HepG2 (cell line): ENCODE data around the gene INO80E. TPM values are rescaled to one million over a fixed set of nuclear protein-coding genes. Genes with fewer than 3 reads are reported as not detected.

Experiments used
- ATM ChIP-seq: fragments of 450-650 bp; IDR thresholded peaks from 2 replicates; pipeline ENCODE4 v1.7.1; 2017; ENCODE audit warnings: mild to moderate bottlenecking, borderline replicate concordance
- KDM4B ChIP-seq: sonication (generic); formaldehyde crosslinking; IDR thresholded peaks from 2 replicates; pipeline ENCODE4 v1.4.0; 2020; ENCODE audit warnings: missing genetic modification reagents
- MBNL3 ChIP-seq: fragments of 250-450 bp; sonication (Bioruptor Pico); conservative IDR thresholded peaks from 2 replicates; pipeline ENCODE4 v1.8.0; 2022; ENCODE audit warnings: mild to moderate bottlenecking, inconsistent platforms
- POLR2AphosphoS5 ChIP-seq: IDR thresholded peaks from 2 replicates; pipeline ENCODE4 v1.6.1; 2012; ENCODE audit warnings: low read depth, low read length
- PRDM10 ChIP-seq: sonication (generic); formaldehyde crosslinking; IDR thresholded peaks from 2 replicates; pipeline ENCODE4 v1.4.0; 2020; ENCODE audit warnings: low read depth, missing genetic modification reagents
- RBAK ChIP-seq: sonication (generic); formaldehyde crosslinking; IDR thresholded peaks from 2 replicates; pipeline ENCODE4 v1.5.1; 2020; ENCODE audit warnings: mild to moderate bottlenecking, missing genetic modification reagents
- STAG1 ChIP-seq: sonication (generic); formaldehyde crosslinking; IDR thresholded peaks from 2 replicates; pipeline ENCODE4 v1.4.0; 2020; ENCODE audit warnings: missing genetic modification reagents
- TOE1 ChIP-seq: sonication (generic); formaldehyde crosslinking; IDR thresholded peaks from 2 replicates; pipeline ENCODE4 v1.4.0; 2020; ENCODE audit warnings: mild to moderate bottlenecking, missing genetic modification reagents
- U2AF1 ChIP-seq: fragments of 200-400 bp; formaldehyde crosslinking; optimal IDR thresholded peaks from 2 replicates; pipeline ENCODE3; 2017; ENCODE audit warnings: mild to moderate bottlenecking, low read depth, low read length
- UBTF ChIP-seq: sonication (generic); formaldehyde crosslinking; IDR thresholded peaks from 2 replicates; pipeline ENCODE4 v1.4.0; 2020; ENCODE audit warnings: mild to moderate bottlenecking, missing genetic modification reagents
- ZFP36 ChIP-seq: fragments of 150-350 bp; IDR thresholded peaks from 2 replicates; pipeline ENCODE4 v1.6.1; 2018; ENCODE audit warnings: borderline replicate concordance, low read length, low read depth; ENCODE audit not compliant: partially characterized antibody
- ZNF20 ChIP-seq: sonication (generic); formaldehyde crosslinking; IDR thresholded peaks from 2 replicates; pipeline ENCODE4 v1.4.0; 2020; ENCODE audit warnings: mild to moderate bottlenecking, moderate library complexity, missing genetic modification reagents
- ZNF317 ChIP-seq: sonication (generic); formaldehyde crosslinking; IDR thresholded peaks from 2 replicates; pipeline ENCODE4 v1.5.0; 2020; ENCODE audit warnings: mild to moderate bottlenecking, missing genetic modification reagents
- ZNF501 ChIP-seq: sonication (generic); formaldehyde crosslinking; IDR thresholded peaks from 2 replicates; pipeline ENCODE4 v1.5.1; 2020; ENCODE audit warnings: mild to moderate bottlenecking, moderate library complexity, missing genetic modification reagents
- ZNF572 ChIP-seq: sonication (generic); formaldehyde crosslinking; IDR thresholded peaks from 2 replicates; pipeline ENCODE4 v1.5.1; 2020; ENCODE audit warnings: mild to moderate bottlenecking, missing genetic modification reagents
- ZNF713 ChIP-seq: sonication (generic); formaldehyde crosslinking; IDR thresholded peaks from 2 replicates; pipeline ENCODE4 v1.4.0; 2020; ENCODE audit warnings: mild to moderate bottlenecking, missing genetic modification reagents
- ZNF772 ChIP-seq: sonication (generic); formaldehyde crosslinking; IDR thresholded peaks from 2 replicates; pipeline ENCODE4 v1.5.0; 2020; ENCODE audit warnings: mild to moderate bottlenecking, missing genetic modification reagents
- ZUFSP ChIP-seq: sonication (generic); formaldehyde crosslinking; IDR thresholded peaks from 2 replicates; pipeline ENCODE4 v1.9.0; 2021; ENCODE audit warnings: missing genetic modification reagents, mild to moderate bottlenecking, borderline replicate concordance
- polyA plus RNA-seq, 8 experiments: library from polyadenylated mRNA; depleted of rRNA in 3 of 8; stranded (reverse) in 7 of 8; unstranded in 1 of 8; fragments of >200 nt; fragmentation: Illumina TruSeq in 4 of 8; extraction: Trizol in 4 of 8; gene quantifications; 2 replicates each; pipeline versions ENCODE4 v1.2.1 to v1.2.3, GENCODE V29; 2011 to 2016; ENCODE audit warnings: low read depth in 4 of 8, missing spikeins in 1 of 8, mixed read lengths in 1 of 8; ENCODE audit not compliant: insufficient read depth in 1 of 8
- total RNA-seq, 5 experiments: library from RNA; depleted of rRNA; stranded (reverse); fragments of >200 nt; fragmentation: Illumina TruSeq; extraction: Trizol; gene quantifications; 2 replicates each; pipeline ENCODE4 v1.2.3, GENCODE V29; 2016; ENCODE audit warnings: low read depth in 1 of 5
- TF ChIP-seq, protein P1 (sequence below): sonication (generic); formaldehyde crosslinking; IDR thresholded peaks from 2 replicates; pipeline ENCODE4 v1.5.0; 2020; ENCODE audit warnings: missing genetic modification reagents
- TF ChIP-seq, protein P2 (sequence below): sonication (generic); formaldehyde crosslinking; IDR thresholded peaks from 2 replicates; pipeline ENCODE4 v1.8.1; 2023; ENCODE audit warnings: mild to moderate bottlenecking, inconsistent platforms, moderate library complexity, missing genetic modification reagents, borderline replicate concordance

INO80E gene
- total and polyA plus RNA-seq, 2 of the 13 experiments (the other 11 are each of a cell fraction or from before 2014, with no cell fraction given), result 25.8 to 45.6 TPM

- peak; percentile 71 for TF ChIP-seq PRDM10 (CRISPR knock-in tag)
- TF ChIP-seq UBTF (CRISPR knock-in tag), result peak; percentile 54
- TF ChIP-seq ZFP36, result no peak
- TF ChIP-seq ZNF501 (CRISPR knock-in tag), result peak; percentile 97
- TF ChIP-seq MBNL3, result no peak
- TF ChIP-seq, protein P1, sequence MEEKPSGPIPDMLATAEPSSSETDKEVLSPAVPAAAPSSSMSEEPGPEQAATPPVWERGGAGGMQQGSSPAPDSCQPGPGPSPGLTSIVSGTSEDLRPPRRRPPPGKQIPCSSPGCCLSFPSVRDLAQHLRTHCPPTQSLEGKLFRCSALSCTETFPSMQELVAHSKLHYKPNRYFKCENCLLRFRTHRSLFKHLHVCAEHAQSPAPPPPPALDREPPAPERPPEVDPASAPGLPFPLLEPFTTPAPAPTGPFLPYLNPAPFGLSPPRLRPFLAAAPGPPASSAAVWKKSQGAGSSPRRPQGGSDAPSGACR, result peak; percentile 65
- peak; percentile 33 for TF ChIP-seq U2AF1
- TF ChIP-seq ZNF317 (CRISPR knock-in tag), result peak; percentile 69
- TF ChIP-seq POLR2AphosphoS5, result peak; percentile 98
- no peak for TF ChIP-seq RBAK (CRISPR knock-in tag)
- TF ChIP-seq ZNF713 (CRISPR knock-in tag), result no peak
- no peak; the same call in 1 of the 2 replicates for TF ChIP-seq ZNF772
- no peak for TF ChIP-seq ATM
- no peak for TF ChIP-seq KDM4B (CRISPR knock-in tag)
- TF ChIP-seq ZNF20 (CRISPR knock-in tag), result no peak
- peak; percentile 32 for TF ChIP-seq STAG1 (CRISPR knock-in tag)
- TF ChIP-seq, protein P2, sequence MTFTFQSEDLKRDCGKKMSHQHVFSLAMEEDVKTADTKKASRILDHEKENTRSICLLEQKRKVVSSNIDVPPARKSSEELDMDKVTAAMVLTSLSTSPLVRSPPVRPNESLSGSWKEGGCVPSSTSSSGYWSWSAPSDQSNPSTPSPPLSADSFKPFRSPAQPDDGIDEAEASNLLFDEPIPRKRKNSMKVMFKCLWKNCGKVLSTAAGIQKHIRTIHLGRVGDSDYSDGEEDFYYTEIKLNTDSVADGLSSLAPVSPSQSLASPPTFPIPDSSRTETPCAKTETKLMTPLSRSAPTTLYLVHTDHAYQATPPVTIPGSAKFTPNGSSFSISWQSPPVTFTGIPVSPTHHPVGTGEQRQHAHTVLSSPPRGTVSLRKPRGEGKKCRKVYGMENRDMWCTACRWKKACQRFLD (CRISPR knock-in tag), result peak; percentile 94; the same call in 1 of the 2 replicates
- peak; percentile 52; the same call in 1 of the 2 replicates for TF ChIP-seq ZNF572 (CRISPR knock-in tag)
- TF ChIP-seq ZUFSP (CRISPR knock-in tag), result no peak
- TF ChIP-seq TOE1 (CRISPR knock-in tag), result no peak
Measured at GRCh38 chr16:29973384-29974246, 22.4 kb upstream of the INO80E start, which contains the start of gene TAOK2 (continued).
